Stomach (tissue), 9 donors: ENCODE measurements around the gene PCDH15. TPM values are rescaled to one million over a fixed set of nuclear protein-coding genes. Genes with fewer than 3 reads are reported as not detected.

Experiments used
- DNase-seq, 2 donors: peaks; one replicate each; pipeline versions ENCODE4 v3.0.0 to v3.0.0-alpha.2; 2013 to 2019
- H3K27ac ChIP-seq, 5 donors: fragments of 200-600 bp in 4 of 5; sonication (generic) in 4 of 5; one replicate each; pipeline ENCODE4 v1.5.1; 2013 to 2019; ENCODE audit warnings: mild to moderate bottlenecking in 1 of 5, moderate library complexity in 1 of 5
- H3K27me3 ChIP-seq, 3 donors: fragments of 200-600 bp; sonication (generic); one replicate each; pipeline ENCODE4 v1.5.1; 2017 to 2019; ENCODE audit warnings: mixed run types in 1 of 3
- H3K36me3 ChIP-seq, 4 donors: fragments of 200-600 bp; sonication (generic); 1 replicate in 3 of 4; 2 replicates in 1 of 4; pipeline ENCODE4 v1.5.1; 2016 to 2019
- H3K4me1 ChIP-seq, 4 donors: fragments of 200-600 bp; sonication (generic); one replicate each; pipeline ENCODE4 v1.5.1; 2016 to 2019
- H3K4me3 ChIP-seq, 4 donors: fragments of 200-600 bp; sonication (generic) in 3 of 4; one replicate each; pipeline ENCODE4 v1.5.1; 2016 to 2019; ENCODE audit warnings: mild to moderate bottlenecking in 1 of 4
- H3K9me3 ChIP-seq, 4 donors: fragments of 200-600 bp; sonication (generic); one replicate each; pipeline ENCODE4 v1.5.1; 2016 to 2019
- EP300 ChIP-seq: sonication (generic); formaldehyde crosslinking; IDR thresholded peaks from one replicate; pipeline ENCODE4 v1.6.1; 2017; ENCODE audit warnings: antibody characterized with exemption
- POLR2A ChIP-seq, 4 donors: fragments of 450-650 bp; IDR thresholded peaks; one replicate each; pipeline ENCODE4 v1.6.1; 2016; ENCODE audit warnings: antibody characterized with exemption in 4 of 4, control low read depth in 2 of 4, mild to moderate bottlenecking in 1 of 4, moderate library complexity in 1 of 4
- POLR2AphosphoS5 ChIP-seq, 3 donors: sonication (generic); formaldehyde crosslinking; IDR thresholded peaks; one replicate each; pipeline ENCODE4 v1.6.1; 2016; ENCODE audit warnings: antibody characterized with exemption in 3 of 3
- WGBS, 5 donors: extraction: QIAGEN DNeasy Blood & Tissue Kit in 3 of 5; methylation state at CpG; one replicate each; pipeline versions ENCODE4 v1.1.5 to v1.1.7; 2013 to 2018; 5-methylcytosine and 5-hydroxymethylcytosine counted together
- intact Hi-C: fragments of 100-400 bp; cut with DNase I; formaldehyde crosslinking; loops from one replicate; pipeline ENCODE4 v1.15.1; 2023; ENCODE audit warnings: low total_unique reads
- polyA plus RNA-seq, 3 donors: library from polyadenylated mRNA; stranded (reverse); fragments of 200-250 nt; gene quantifications; one replicate each; pipeline ENCODE4 v1.2.3, GENCODE V29; 2013
- total RNA-seq, 5 donors: library from RNA; depleted of rRNA; stranded (reverse); fragments of >200 nt; gene quantifications; one replicate each; pipeline versions ENCODE4 v1.1.0 to v1.2.3, GENCODE V29; 2014 to 2016
- TF ChIP-seq, protein P1 (sequence below), 7 experiments: fragments of 450-650 bp in 4 of 7; fragments of 200-600 bp in 3 of 7; sonication (generic) in 3 of 7; IDR thresholded peaks; one replicate each; pipeline ENCODE4 v1.5.1; 2016 to 2019; ENCODE audit warnings: antibody characterized with exemption in 7 of 7, control low read depth in 2 of 7, mild to moderate bottlenecking in 1 of 7
- donor health status: healthy with polysubstance abuse.
- donor health status: Bipolar disorder and iron deficiency.
- donor health status: healthy.

PCDH15 gene
- total and polyA plus RNA-seq, 8 donors = 3.7 TPM; not detected in 7

DNA sequence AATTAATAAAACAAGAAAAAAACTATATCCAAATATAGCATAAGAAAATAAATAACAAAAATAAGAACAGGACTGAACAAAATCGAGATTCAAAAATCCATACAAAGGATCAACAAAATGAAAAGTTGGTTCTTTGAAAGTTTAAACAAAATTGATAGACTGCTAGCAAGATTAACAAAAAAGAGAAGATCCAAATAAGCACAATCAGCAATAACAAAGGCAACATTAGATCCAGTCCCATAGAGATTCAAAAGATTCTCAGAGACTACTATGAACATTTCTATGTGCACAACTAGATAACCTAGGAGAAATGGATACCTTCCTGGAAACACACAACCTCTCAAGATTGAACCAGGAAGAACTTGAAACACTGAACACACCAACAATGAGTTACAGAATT is 534.6 kb downstream of the PCDH15 start:
- Histone ChIP-seq H3K4me1 (no peaks in the 10 kb centered on the region), H3K27ac (no peak overlapping the region), H3K27me3 (no peaks in the 10 kb centered on the region), H3K9me3 (peaks cover 0 to 4% (median 0%) of the 10 kb centered on the region in 4 donors), H3K36me3 (no peaks in the 10 kb centered on the region), H3K4me3 (no peak overlapping the region)
- no peak for DNase-seq
- intact Hi-C loops = no loop called here
- 46 to 73% (median 55%) methylated on average over 1 of the region's 1 CpG for WGBS, 5 donors
- TF ChIP-seq POLR2A (IDR thresholded peaks at IDR 0.05) = no peak
- TF ChIP-seq POLR2AphosphoS5 (IDR thresholded peaks at IDR 0.05) = no peak

- intact Hi-C loops = no loop called here
- Histone ChIP-seq H3K4me3 (no peak overlapping the region), H3K27me3 (no peaks in the 10 kb centered on the region), H3K4me1 (no peaks in the 10 kb centered on the region), H3K9me3 (peaks cover 0 to 4% (median 0%) of the 10 kb centered on the region in 4 donors), H3K36me3 (no peaks in the 10 kb centered on the region), H3K27ac (no peak overlapping the region)
- WGBS, 5 donors = 68 to 84% (median 78%) methylated on average over 5 of the region's 5 CpGs
- no peak for TF ChIP-seq EP300
- DNase-seq = no peak
Measured at GRCh38 chr10:54262726-54263125, 538.3 kb downstream of the PCDH15 start.

DNA sequence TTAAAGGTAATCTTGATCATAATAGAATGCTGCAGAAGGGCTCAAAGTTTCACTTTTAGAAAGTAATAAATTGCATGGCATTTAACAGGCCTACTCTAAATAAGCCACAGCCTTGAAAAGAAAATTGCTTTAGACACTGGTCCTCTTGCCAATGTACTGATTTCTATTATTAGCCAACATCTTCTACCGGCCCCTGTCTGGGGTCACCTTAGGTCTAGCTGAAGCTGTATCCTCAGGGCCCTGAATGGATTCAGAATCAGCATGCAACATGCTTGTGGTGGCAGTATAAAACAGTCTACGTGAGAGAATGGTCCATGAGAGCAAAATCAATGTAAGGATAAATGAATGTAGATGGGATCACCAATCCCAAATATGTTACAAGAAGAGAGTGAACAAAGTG is 541.9 kb downstream of the PCDH15 start:
- intact Hi-C loops = no loop called here
- H3K36me3 ChIP-seq = no peaks in the 10 kb centered on the region
- 51 to 74% (median 60%) methylated on average over 2 of the region's 2 CpGs for WGBS, 5 donors
- peaks cover 0 to 4% (median 0%) of the 10 kb centered on the region in 4 donors for H3K9me3 ChIP-seq
- H3K4me1 ChIP-seq = no peaks in the 10 kb centered on the region
- no peak overlapping the region for H3K4me3 ChIP-seq
- H3K27me3 ChIP-seq = no peaks in the 10 kb centered on the region
- no peak overlapping the region for H3K27ac ChIP-seq
- TF ChIP-seq EP300 (no peak), POLR2A (IDR thresholded peaks at IDR 0.05) (no peak), POLR2AphosphoS5 (IDR thresholded peaks at IDR 0.05) (no peak)
- TF ChIP-seq, protein P1, sequence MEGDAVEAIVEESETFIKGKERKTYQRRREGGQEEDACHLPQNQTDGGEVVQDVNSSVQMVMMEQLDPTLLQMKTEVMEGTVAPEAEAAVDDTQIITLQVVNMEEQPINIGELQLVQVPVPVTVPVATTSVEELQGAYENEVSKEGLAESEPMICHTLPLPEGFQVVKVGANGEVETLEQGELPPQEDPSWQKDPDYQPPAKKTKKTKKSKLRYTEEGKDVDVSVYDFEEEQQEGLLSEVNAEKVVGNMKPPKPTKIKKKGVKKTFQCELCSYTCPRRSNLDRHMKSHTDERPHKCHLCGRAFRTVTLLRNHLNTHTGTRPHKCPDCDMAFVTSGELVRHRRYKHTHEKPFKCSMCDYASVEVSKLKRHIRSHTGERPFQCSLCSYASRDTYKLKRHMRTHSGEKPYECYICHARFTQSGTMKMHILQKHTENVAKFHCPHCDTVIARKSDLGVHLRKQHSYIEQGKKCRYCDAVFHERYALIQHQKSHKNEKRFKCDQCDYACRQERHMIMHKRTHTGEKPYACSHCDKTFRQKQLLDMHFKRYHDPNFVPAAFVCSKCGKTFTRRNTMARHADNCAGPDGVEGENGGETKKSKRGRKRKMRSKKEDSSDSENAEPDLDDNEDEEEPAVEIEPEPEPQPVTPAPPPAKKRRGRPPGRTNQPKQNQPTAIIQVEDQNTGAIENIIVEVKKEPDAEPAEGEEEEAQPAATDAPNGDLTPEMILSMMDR (IDR thresholded peaks at IDR 0.05) = no peak
- DNase-seq = no peak

GRCh38 chr10:54234832-54235231 is 566.2 kb downstream of the PCDH15 start:
- intact Hi-C loops = no loop called here
- 55 to 67% (median 57%) methylated on average over 4 of the region's 4 CpGs for WGBS, 5 donors

DNA sequence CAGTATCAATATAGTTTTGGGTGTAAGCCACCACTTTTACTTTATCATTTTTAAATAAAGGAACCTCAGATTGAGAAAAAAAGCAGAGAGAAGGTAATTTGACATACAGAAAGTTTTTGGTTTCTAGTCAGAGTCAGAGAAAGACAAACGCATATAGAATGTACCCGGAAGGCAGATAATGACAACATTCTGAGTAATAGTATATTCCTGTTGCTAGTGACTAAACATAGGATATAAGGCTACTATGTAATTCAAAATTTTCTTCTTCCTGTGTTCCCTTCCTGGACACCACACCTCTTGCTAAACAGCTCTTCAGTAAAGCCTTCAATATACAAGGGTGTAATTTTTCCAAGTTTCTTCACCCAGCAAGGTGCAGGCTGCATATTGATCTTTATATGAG is 597.6 kb downstream of the PCDH15 start:
- no peak for TF ChIP-seq POLR2AphosphoS5 (IDR thresholded peaks at IDR 0.05)
- TF ChIP-seq, protein P1 (IDR thresholded peaks at IDR 0.05) = no peak
- no peak for TF ChIP-seq POLR2A (IDR thresholded peaks at IDR 0.05)
- TF ChIP-seq EP300 = no peak
- Histone ChIP-seq H3K4me3 (no peak overlapping the region), H3K27ac (no peak overlapping the region), H3K27me3 (no peaks in the 10 kb centered on the region), H3K9me3 (no peaks in the 10 kb centered on the region), H3K4me1 (no peaks in the 10 kb centered on the region), H3K36me3 (no peaks in the 10 kb centered on the region)
- WGBS, 5 donors = 72 to 94% (median 91%) methylated on average over 2 of the region's 2 CpGs
- no peak for DNase-seq
- intact Hi-C loops = no loop called here

More at GRCh38 chr10:54234832-54235231, 566.2 kb downstream of the PCDH15 start:
- no peak for DNase-seq
- Histone ChIP-seq H3K36me3 (no peaks in the 10 kb centered on the region), H3K27ac (no peak overlapping the region), H3K9me3 (peaks cover 0 to 15% (median 13%) of the 10 kb centered on the region in 4 donors), H3K4me3 (no peak overlapping the region), H3K27me3 (no peaks in the 10 kb centered on the region), H3K4me1 (no peaks in the 10 kb centered on the region)
- TF ChIP-seq EP300 (no peak), POLR2A (IDR thresholded peaks at IDR 0.05) (no peak), POLR2AphosphoS5 (IDR thresholded peaks at IDR 0.05) (no peak)
- TF ChIP-seq, protein P1 (IDR thresholded peaks at IDR 0.05) = no peak
